Loucy (cell line): ENCODE results near the gene NUDT2.

Experiments
- H2AFZ ChIP-seq: fragments of 200-600 bp; sonication (generic); 2 replicates; pipeline ENCODE4 v1.6.0; 2016; ENCODE audit warnings: antibody characterized with exemption, mild to moderate bottlenecking, low read length, moderate library complexity
- H3F3A ChIP-seq: fragments of 200-600 bp; 2 replicates; pipeline ENCODE4 v1.6.0; 2016; ENCODE audit warnings: antibody characterized with exemption, low read depth, mild to moderate bottlenecking
- H3K27me3 ChIP-seq: fragments of 200-600 bp; sonication (generic); 2 replicates; pipeline ENCODE4 v1.6.1; 2014; ENCODE audit warnings: low read length, mild to moderate bottlenecking; ENCODE audit not compliant: insufficient read depth, poor library complexity, severe bottlenecking
- H3K36me3 ChIP-seq: fragments of 200-600 bp; sonication (generic); 2 replicates; pipeline ENCODE4 v1.6.1; 2016; ENCODE audit warnings: low read length; ENCODE audit not compliant: insufficient read depth
- H3K4me1 ChIP-seq: fragments of 200-600 bp; sonication (generic); 2 replicates; pipeline ENCODE4 v1.5.1; 2014; ENCODE audit warnings: low read length, mild to moderate bottlenecking; ENCODE audit not compliant: insufficient read depth, poor library complexity, severe bottlenecking
- H3K4me2 ChIP-seq: fragments of 200-600 bp; sonication (generic); 2 replicates; pipeline ENCODE4 v1.6.0; 2014; ENCODE audit warnings: antibody characterized with exemption, low read length, low read depth, mild to moderate bottlenecking; ENCODE audit not compliant: poor library complexity, severe bottlenecking
- H3K4me3 ChIP-seq: fragments of 200-600 bp; sonication (generic); 2 replicates; pipeline ENCODE4 v1.5.1; 2014; ENCODE audit warnings: low read length, mild to moderate bottlenecking, mixed read lengths; ENCODE audit not compliant: poor library complexity, severe bottlenecking
- H3K79me2 ChIP-seq: fragments of 200-600 bp; sonication (generic); 2 replicates; pipeline ENCODE4 v1.6.1; 2014; ENCODE audit warnings: low read length; ENCODE audit not compliant: insufficient read depth
- H3K9ac ChIP-seq: fragments of 200-600 bp; sonication (generic); 2 replicates; pipeline ENCODE4 v1.6.0; 2014; ENCODE audit warnings: mild to moderate bottlenecking, low read depth, low read length, moderate library complexity; ENCODE audit not compliant: poor library complexity, severe bottlenecking
- H3K9me2 ChIP-seq: fragments of 200-600 bp; sonication (generic); replicated peaks from 2 replicates; pipeline ENCODE4 v1.6.1; 2016; ENCODE audit warnings: low read depth, low read length, mixed read lengths
- H3K9me3 ChIP-seq: fragments of 200-600 bp; sonication (generic); 2 replicates; pipeline ENCODE4 v1.6.1; 2014; ENCODE audit warnings: mild to moderate bottlenecking, antibody characterized with exemption, low read length, low read depth; ENCODE audit not compliant: insufficient read depth
- H4K20me1 ChIP-seq: fragments of 200-600 bp; sonication (generic); 2 replicates; pipeline ENCODE4 v1.6.0; 2014; ENCODE audit warnings: antibody characterized with exemption, low read length, mild to moderate bottlenecking; ENCODE audit not compliant: insufficient read depth, poor library complexity, severe bottlenecking
- CTCF ChIP-seq: fragments of 200-600 bp; sonication (generic); conservative IDR thresholded peaks from 2 replicates; pipeline ENCODE4 v1.5.1; 2014; ENCODE audit warnings: mild to moderate bottlenecking, antibody characterized with exemption, low read length
- EZH2phosphoT487 ChIP-seq: fragments of 200-600 bp; IDR thresholded peaks from 2 replicates; pipeline ENCODE4 v1.6.1; 2018; ENCODE audit warnings: antibody characterized with exemption, mild to moderate bottlenecking, moderate library complexity, borderline replicate concordance

NUDT2 gene

GRCh38 chr9:34338665-34339385 lies 9.5 kb downstream of the NUDT2 start:
- no peaks in the 10 kb centered on the region for H3K27me3 ChIP-seq
- H3K36me3 ChIP-seq: peaks cover 27% of the 10 kb centered on the region; the same call in 1 of the 2 replicates
- H3K9me2 ChIP-seq: no peaks in the 10 kb centered on the region
- H3F3A ChIP-seq: no peaks in the 10 kb centered on the region
- H3K9ac ChIP-seq: no peak overlapping the region
- no peaks in the 10 kb centered on the region for H3K4me1 ChIP-seq
- TF ChIP-seq CTCF (no peak), EZH2phosphoT487 (no peak)
- no peak overlapping the region for H2AFZ ChIP-seq
- no peaks in the 10 kb centered on the region for H3K9me3 ChIP-seq
- no peaks in the 10 kb centered on the region for H4K20me1 ChIP-seq
- no peak overlapping the region for H3K4me3 ChIP-seq
- H3K4me2 ChIP-seq: no peak overlapping the region
- no peaks in the 10 kb centered on the region for H3K79me2 ChIP-seq

- H3K9me3 ChIP-seq: no peaks in the 10 kb centered on the region
- H3K79me2 ChIP-seq: no peaks in the 10 kb centered on the region
- no peaks in the 10 kb centered on the region for H3K27me3 ChIP-seq
- no peaks in the 10 kb centered on the region for H3F3A ChIP-seq
- no peak overlapping the region for H3K9ac ChIP-seq
- no peak overlapping the region for H3K4me2 ChIP-seq
- H3K36me3 ChIP-seq: peaks cover 28% of the 10 kb centered on the region; the same call in 1 of the 2 replicates
- no peaks in the 10 kb centered on the region for H4K20me1 ChIP-seq
- TF ChIP-seq CTCF: no peak
- no peak for TF ChIP-seq EZH2phosphoT487
- H3K4me1 ChIP-seq: no peaks in the 10 kb centered on the region
- no peak overlapping the region for H2AFZ ChIP-seq
- H3K9me2 ChIP-seq: no peaks in the 10 kb centered on the region
- no peak overlapping the region for H3K4me3 ChIP-seq
Observed at GRCh38 chr9:34341659-34342295, 12.4 kb downstream of the NUDT2 start.

- H3K36me3 ChIP-seq: peaks cover 28% of the 10 kb centered on the region; the same call in 1 of the 2 replicates
- H3K9me2 ChIP-seq: no peaks in the 10 kb centered on the region
- no peaks in the 10 kb centered on the region for H4K20me1 ChIP-seq
- no peak for TF ChIP-seq EZH2phosphoT487
- TF ChIP-seq CTCF: no peak
- no peak overlapping the region for H3K4me3 ChIP-seq
- no peaks in the 10 kb centered on the region for H3K79me2 ChIP-seq
- H3F3A ChIP-seq: no peaks in the 10 kb centered on the region
- no peaks in the 10 kb centered on the region for H3K4me1 ChIP-seq
- no peak overlapping the region for H3K4me2 ChIP-seq
- H3K27me3 ChIP-seq: no peaks in the 10 kb centered on the region
- no peaks in the 10 kb centered on the region for H3K9me3 ChIP-seq
- no peak overlapping the region for H3K9ac ChIP-seq
- H2AFZ ChIP-seq: no peak overlapping the region
Observed at GRCh38 chr9:34343090-34343489, 13.7 kb downstream of the NUDT2 start.
